Trophoblast cell (in vitro differentiated cells and primary cell): Measurements from ENCODE around the gene ACCSL.

ENCODE experiments used
- DNase-seq, 2 donors: peaks; one replicate each; pipeline ENCODE4 v3.0.0-alpha.2; 2016
- H2AFZ ChIP-seq: 2 replicates; pipeline ENCODE4 v1.6.1; 2013; ENCODE audit warnings: low read length, moderate library complexity, mild to moderate bottlenecking; ENCODE audit not compliant: insufficient read depth, poor library complexity
- H2AK5ac ChIP-seq: 2 replicates; pipeline ENCODE4 v1.6.1; 2013; ENCODE audit warnings: mild to moderate bottlenecking, low read length
- H2BK120ac ChIP-seq: 2 replicates; pipeline ENCODE4 v1.6.1; 2013; ENCODE audit warnings: low read length, mild to moderate bottlenecking, moderate library complexity; ENCODE audit not compliant: insufficient read depth, poor library complexity
- H2BK12ac ChIP-seq: 2 replicates; pipeline ENCODE4 v1.6.1; 2013; ENCODE audit warnings: mild to moderate bottlenecking, low read length, moderate library complexity
- H2BK5ac ChIP-seq: 2 replicates; pipeline ENCODE4 v1.6.1; 2013; ENCODE audit warnings: low read length, low read depth, moderate library complexity, mild to moderate bottlenecking; ENCODE audit not compliant: poor library complexity
- H3K14ac ChIP-seq: 2 replicates; pipeline ENCODE4 v1.6.1; 2013; ENCODE audit warnings: mild to moderate bottlenecking, low read length
- H3K18ac ChIP-seq: 2 replicates; pipeline ENCODE4 v1.6.1; 2013; ENCODE audit warnings: mild to moderate bottlenecking, low read length
- H3K23ac ChIP-seq: 2 replicates; pipeline ENCODE4 v1.6.1; 2013; ENCODE audit warnings: low read length
- H3K27ac ChIP-seq: 2 replicates; pipeline ENCODE4 v1.5.1; 2013; ENCODE audit warnings: low read depth, mild to moderate bottlenecking, inconsistent platforms, low read length, moderate library complexity
- H3K27me3 ChIP-seq: 2 replicates; pipeline ENCODE4 v1.6.1; 2013; ENCODE audit warnings: inconsistent platforms, mild to moderate bottlenecking, low read length, moderate library complexity; ENCODE audit not compliant: insufficient read depth
- H3K36me3 ChIP-seq, 2 experiments: 1 replicate in 1 of 2; 2 replicates in 1 of 2; pipeline ENCODE4 v1.6.1; 2013; ENCODE audit warnings: low read length in 2 of 2, mild to moderate bottlenecking in 2 of 2, moderate library complexity in 1 of 2; ENCODE audit not compliant: insufficient read depth in 2 of 2, control insufficient read depth in 1 of 2
- H3K4ac ChIP-seq: 2 replicates; pipeline ENCODE4 v1.6.1; 2013; ENCODE audit warnings: low read depth, mild to moderate bottlenecking, low read length, moderate library complexity
- H3K4me1 ChIP-seq, 2 experiments: 1 replicate in 1 of 2; 2 replicates in 1 of 2; pipeline ENCODE4 v1.6.1; 2013; ENCODE audit warnings: low read length in 2 of 2, mild to moderate bottlenecking in 2 of 2, moderate library complexity in 1 of 2; ENCODE audit not compliant: insufficient read depth in 2 of 2, control insufficient read depth in 1 of 2
- H3K4me2 ChIP-seq: 2 replicates; pipeline ENCODE4 v1.6.1; 2013; ENCODE audit warnings: inconsistent platforms, mild to moderate bottlenecking, low read length, moderate library complexity
- H3K4me3 ChIP-seq: 2 replicates; pipeline ENCODE4 v1.5.1; 2013; ENCODE audit warnings: mild to moderate bottlenecking, low read depth, low read length, inconsistent platforms
- H3K79me1 ChIP-seq: one replicate; pipeline ENCODE4 v1.6.1; 2013; ENCODE audit warnings: low read length
- H3K79me2 ChIP-seq: 2 replicates; pipeline ENCODE4 v1.6.1; 2013; ENCODE audit warnings: low read length, mild to moderate bottlenecking; ENCODE audit not compliant: control insufficient read depth, insufficient read depth, poor library complexity
- H3K9ac ChIP-seq: 2 replicates; pipeline ENCODE4 v1.6.1; 2013; ENCODE audit warnings: mild to moderate bottlenecking, low read length
- H3K9me3 ChIP-seq: 2 replicates; pipeline ENCODE4 v1.6.1; 2013; ENCODE audit warnings: low read depth, mild to moderate bottlenecking, control low read depth, inconsistent platforms, low read length; ENCODE audit not compliant: insufficient read depth
- H4K12ac ChIP-seq: 2 replicates; pipeline ENCODE4 v1.6.1; 2013; ENCODE audit warnings: low read depth, mild to moderate bottlenecking, low read length, moderate library complexity
- H4K8ac ChIP-seq: 2 replicates; pipeline ENCODE4 v1.6.1; 2013; ENCODE audit warnings: low read depth, mild to moderate bottlenecking, low read length, moderate library complexity
- H4K91ac ChIP-seq: one replicate; pipeline ENCODE4 v1.6.1; 2013; ENCODE audit warnings: low read depth, mild to moderate bottlenecking, low read length, moderate library complexity
- WGBS: extraction: QIAGEN DNeasy Blood & Tissue Kit; methylation state at CpG from one replicate; pipeline ENCODE4 v1.1.7; 2013; ENCODE audit warnings: missing lambda C conversion rate; ENCODE audit not compliant: insufficient read length, insufficient coverage; ENCODE audit errors: extremely low coverage; 5-methylcytosine and 5-hydroxymethylcytosine counted together

The ACCSL gene

DNA sequence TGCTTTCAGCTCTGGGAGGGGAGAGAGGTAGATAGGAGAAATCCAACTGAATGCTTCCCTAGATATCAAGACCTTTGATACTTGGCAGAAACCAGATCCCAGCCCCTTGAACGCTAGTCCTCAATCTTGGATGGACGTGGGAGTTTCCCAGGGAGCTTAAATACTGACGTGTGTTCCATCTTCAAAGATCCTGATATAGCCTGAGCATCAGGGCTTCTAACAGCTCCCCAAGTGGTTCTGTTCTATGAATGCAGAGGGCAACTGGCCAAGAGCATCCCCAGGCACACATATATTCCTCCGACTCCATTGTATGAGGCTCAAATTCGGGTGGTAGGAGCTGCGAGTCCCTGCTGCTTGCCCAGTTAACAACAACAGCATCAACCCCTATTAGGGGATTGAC is 9.6 kb downstream of the ACCSL start:
- Histone ChIP-seq H3K79me2 (no peaks in the 10 kb centered on the region), H2BK12ac (no peak overlapping the region), H2BK120ac (no peak overlapping the region), H3K4ac (no peak overlapping the region), H4K12ac (no peak overlapping the region), H2AK5ac (no peak overlapping the region), H3K9ac (no peak overlapping the region), H4K8ac (no peak overlapping the region), H3K4me2 (no peak overlapping the region), H4K91ac (no peak overlapping the region), H3K18ac (no peak overlapping the region), H3K9me3 (no peaks in the 10 kb centered on the region), H3K4me3 (no peak overlapping the region), H3K4me1 (no peaks in the 10 kb centered on the region), H3K36me3 (no peaks in the 10 kb centered on the region), H2AFZ (no peak overlapping the region), H3K79me1 (no peaks in the 10 kb centered on the region), H3K23ac (no peak overlapping the region), H3K27ac (no peak overlapping the region), H3K14ac (no peak overlapping the region), H3K27me3 (no peaks in the 10 kb centered on the region), H2BK5ac (no peak overlapping the region)
- no peak for DNase-seq
- no CpG with 5 or more reads among the region's 6 CpGs for WGBS

DNA sequence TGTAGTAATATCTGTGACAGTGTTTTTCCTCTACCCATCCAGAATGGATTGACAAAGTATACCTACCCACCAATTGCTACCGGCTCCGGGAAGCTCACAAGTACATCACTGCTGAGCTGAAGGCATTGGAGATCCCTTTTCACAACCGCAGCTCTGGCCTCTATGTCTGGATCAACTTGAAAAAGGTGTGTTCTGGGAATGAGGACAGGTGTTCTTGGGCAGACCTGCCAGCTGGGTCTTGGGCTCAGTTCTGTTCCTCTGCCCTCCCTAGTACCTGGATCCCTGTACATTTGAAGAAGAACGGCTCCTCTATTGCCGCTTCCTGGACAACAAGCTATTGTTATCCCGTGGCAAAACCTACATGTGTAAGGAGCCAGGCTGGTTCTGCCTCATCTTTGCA is 10.5 kb downstream of the ACCSL start:
- no peaks in the 10 kb centered on the region for H3K36me3 ChIP-seq
- no peak overlapping the region for H3K27ac ChIP-seq
- H3K14ac ChIP-seq, result no peak overlapping the region
- no peak overlapping the region for H2AFZ ChIP-seq
- no peak overlapping the region for H2BK120ac ChIP-seq
- H3K79me2 ChIP-seq, result no peaks in the 10 kb centered on the region
- WGBS, result no CpG with 5 or more reads among the region's 6 CpGs
- no peak overlapping the region for H3K23ac ChIP-seq
- no peak overlapping the region for H2BK5ac ChIP-seq
- no peak overlapping the region for H3K4ac ChIP-seq
- H4K8ac ChIP-seq, result no peak overlapping the region
- H3K79me1 ChIP-seq, result no peaks in the 10 kb centered on the region
- H2BK12ac ChIP-seq, result no peak overlapping the region
- no peak overlapping the region for H3K4me3 ChIP-seq
- no peak overlapping the region for H4K91ac ChIP-seq
- DNase-seq, result no peak
- H3K4me1 ChIP-seq, result no peaks in the 10 kb centered on the region
- no peak overlapping the region for H2AK5ac ChIP-seq
- H3K18ac ChIP-seq, result no peak overlapping the region
- H3K9ac ChIP-seq, result no peak overlapping the region
- H3K27me3 ChIP-seq, result no peaks in the 10 kb centered on the region
- H3K9me3 ChIP-seq, result no peaks in the 10 kb centered on the region
- H3K4me2 ChIP-seq, result no peak overlapping the region
- no peak overlapping the region for H4K12ac ChIP-seq

DNA sequence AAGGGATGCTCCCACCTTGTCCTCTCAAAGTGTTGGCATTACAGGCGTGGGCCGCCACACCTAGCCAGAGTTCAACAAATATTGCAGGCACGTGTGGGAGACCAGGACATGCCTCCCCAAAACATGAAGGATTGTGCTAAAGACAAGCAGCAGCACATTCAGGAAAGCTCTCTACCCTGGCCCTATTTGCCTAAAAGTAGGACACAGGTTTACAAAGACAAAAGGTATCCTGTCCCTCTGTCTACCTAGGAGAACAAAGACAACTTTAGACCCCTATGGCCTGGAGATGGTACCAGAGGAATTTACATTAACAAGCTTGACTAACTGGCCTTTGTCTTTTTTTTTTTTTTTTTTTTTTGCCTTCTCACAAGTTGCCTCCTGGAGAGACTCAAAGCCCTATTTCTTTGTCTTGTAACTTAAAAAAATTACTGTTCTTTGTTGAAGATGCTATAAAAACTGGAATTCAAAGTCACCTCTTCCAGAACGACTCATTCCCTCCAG is 17.4 kb downstream of the ACCSL start:
- H2AFZ ChIP-seq, result no peak overlapping the region
- WGBS, result no CpG with 5 or more reads among the region's 4 CpGs
- H2AK5ac ChIP-seq, result no peak overlapping the region
- H3K4me1 ChIP-seq, result peaks cover 0 to 3% of the 10 kb centered on the region in 2 experiments
- no peaks in the 10 kb centered on the region for H3K27me3 ChIP-seq
- H4K8ac ChIP-seq, result no peak overlapping the region
- H3K4me2 ChIP-seq, result no peak overlapping the region
- H2BK12ac ChIP-seq, result no peak overlapping the region
- no peaks in the 10 kb centered on the region for H3K9me3 ChIP-seq
- no peak overlapping the region for H3K27ac ChIP-seq
- no peak overlapping the region for H3K14ac ChIP-seq
- peaks cover 8% of the 10 kb centered on the region for H3K79me1 ChIP-seq
- H3K18ac ChIP-seq, result no peak overlapping the region
- no peak overlapping the region for H2BK5ac ChIP-seq
- no peak overlapping the region for H2BK120ac ChIP-seq
- H4K91ac ChIP-seq, result no peak overlapping the region
- H3K9ac ChIP-seq, result no peak overlapping the region
- H3K4me3 ChIP-seq, result no peak overlapping the region
- H3K36me3 ChIP-seq, result no peaks in the 10 kb centered on the region
- no peak overlapping the region for H3K23ac ChIP-seq
- no peak overlapping the region for H3K4ac ChIP-seq
- no peak overlapping the region for H4K12ac ChIP-seq
- no peak for DNase-seq
- H3K79me2 ChIP-seq, result peaks cover 3% of the 10 kb centered on the region

- Histone ChIP-seq H3K79me1 (peaks cover 8% of the 10 kb centered on the region), H3K4me3 (peak within 1 kb of the TSS; percentile 68), H3K9ac (peak within 1 kb of the TSS; percentile 72), H3K27ac (peak within 1 kb of the TSS; percentile 24), H2BK120ac (peak within 1 kb of the TSS; percentile 37), H2BK5ac (no peak within 1 kb of the TSS), H3K79me2 (peaks cover 3% of the 10 kb centered on the region), H3K23ac (no peak within 1 kb of the TSS), H4K91ac (peak within 1 kb of the TSS; percentile 41), H2BK12ac (no peak within 1 kb of the TSS), H3K4me2 (peak within 1 kb of the TSS; percentile 79), H2AFZ (peak within 1 kb of the TSS; percentile 58), H2AK5ac (no peak within 1 kb of the TSS), H4K12ac (peak within 1 kb of the TSS; percentile 68), H4K8ac (peak within 1 kb of the TSS; percentile 87), H3K14ac (peak within 1 kb of the TSS; percentile 54), H3K36me3 (no peaks in the 10 kb centered on the region), H3K9me3 (no peaks in the 10 kb centered on the region), H3K4me1 (peaks cover 0 to 3% of the 10 kb centered on the region in 2 experiments), H3K27me3 (no peaks in the 10 kb centered on the region), H3K4ac (no peak within 1 kb of the TSS), H3K18ac (peak within 1 kb of the TSS; percentile 20)
- no CpG with 5 or more reads among the region's 70 CpGs for WGBS
- peak; percentile 63 to 70 for DNase-seq
Observed at GRCh38 chr11:44065841-44066731, 18.3 kb downstream of the ACCSL start, which contains the start of gene ACCS. TSS of gene ACCS (plus strand) at chr11:44066270. CDS start at chr11:44067628, 1,358 bp downstream.
